Left lung (tissue), 10 donors: Measurements from ENCODE around the gene SLC15A5. TPM values are rescaled to one million over a fixed set of nuclear protein-coding genes. Genes with fewer than 3 reads are reported as not detected.

Source experiments
- ATAC-seq: fragments of 200-7000 bp; cut with Tn5 transposase; one replicate; pipeline ENCODE4 v1.9.1; 2020; ENCODE audit warnings: moderate library complexity
- DNase-seq, 4 donors: peaks; one replicate each; pipeline ENCODE4 v3.0.0-alpha.2; 2013 to 2020
- H3K27ac ChIP-seq, 2 donors: fragments of 200-600 bp; sonication (generic) in 1 of 2; one replicate each; pipeline versions ENCODE4 v1.5.0 to v1.8.0; 2020 to 2021
- H3K27me3 ChIP-seq, 2 donors: fragments of 200-600 bp; sonication (generic) in 1 of 2; one replicate each; pipeline versions ENCODE4 v1.5.0 to v1.8.0; 2020 to 2021
- H3K36me3 ChIP-seq, 2 donors: fragments of 200-600 bp; sonication (generic) in 1 of 2; one replicate each; pipeline versions ENCODE4 v1.5.0 to v1.8.0; 2020 to 2021
- H3K4me1 ChIP-seq, 2 donors: fragments of 200-600 bp; one replicate each; pipeline ENCODE4 v1.8.0; 2021
- H3K4me3 ChIP-seq, 2 donors: fragments of 200-600 bp; sonication (generic) in 1 of 2; one replicate each; pipeline versions ENCODE4 v1.5.0 to v1.8.0; 2020 to 2021; ENCODE audit warnings: mild to moderate bottlenecking in 1 of 2
- H3K9me3 ChIP-seq, 2 donors: fragments of 200-600 bp; sonication (generic) in 1 of 2; one replicate each; pipeline versions ENCODE4 v1.5.0 to v1.8.0; 2020 to 2021
- intact Hi-C, 2 donors: fragments of 100-400 bp; cut with DNase I; formaldehyde crosslinking; loops; one replicate each; pipeline versions ENCODE4 v1.11.2 to v1.14.2; 2022
- polyA plus RNA-seq, 6 donors: library from polyadenylated mRNA; unstranded; fragments of 120-200 nt; gene quantifications; one replicate each; pipeline ENCODE4 v1.2.1, GENCODE V29; 2013; ENCODE audit not compliant: insufficient read length in 6 of 6
- total RNA-seq, 2 donors: library from RNA; stranded (reverse); fragmentation: NEBNext Ultra II Directional; extraction: Animal tissue kit (Norgen Biotek cat#: 25700); gene quantifications; one replicate each; pipeline ENCODE4 v1.2.1, GENCODE V29; 2021
- TF ChIP-seq, protein P1 (sequence below), 2 donors: fragments of 200-600 bp; sonication (generic) in 1 of 2; IDR thresholded peaks; one replicate each; pipeline versions ENCODE4 v1.5.0 to v1.8.0; 2021; ENCODE audit warnings: antibody characterized with exemption in 2 of 2
- donor health status: DM: no; HTN: yes; CAD: no.
- donor health status: DM: no; HTN: no; CAD: no.

The SLC15A5 gene
- total and polyA plus RNA-seq, 8 donors, result 0.07 TPM; not detected in 7

DNA sequence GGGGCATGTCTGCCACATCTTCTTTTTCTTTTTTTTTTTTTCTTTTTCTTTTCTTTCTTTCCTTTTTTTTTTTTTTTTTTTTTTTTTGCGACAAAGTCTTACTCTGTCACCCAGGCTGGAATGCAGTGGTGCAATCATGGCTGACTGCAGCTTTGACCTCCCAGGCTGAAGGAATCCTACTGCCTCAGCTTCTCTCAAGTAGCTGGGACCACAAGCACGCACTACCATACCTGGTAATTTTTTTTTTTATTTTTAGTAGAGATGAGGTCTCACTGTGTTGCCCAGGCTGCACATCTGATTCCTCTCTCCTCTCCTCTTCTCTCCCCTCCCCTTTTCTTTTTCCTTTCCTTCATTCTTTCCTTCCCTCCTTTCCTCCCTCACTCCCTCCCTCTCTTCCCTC is 18.5 kb downstream of the SLC15A5 start:
- Histone ChIP-seq H3K27ac (no peak overlapping the region), H3K9me3 (peaks cover 0 to 11% of the 10 kb centered on the region in 2 donors), H3K36me3 (no peaks in the 10 kb centered on the region), H3K4me3 (no peak overlapping the region), H3K4me1 (no peaks in the 10 kb centered on the region), H3K27me3 (no peaks in the 10 kb centered on the region)
- no peak for DNase-seq
- intact Hi-C loops, result no loop called here
- TF ChIP-seq, protein P1, sequence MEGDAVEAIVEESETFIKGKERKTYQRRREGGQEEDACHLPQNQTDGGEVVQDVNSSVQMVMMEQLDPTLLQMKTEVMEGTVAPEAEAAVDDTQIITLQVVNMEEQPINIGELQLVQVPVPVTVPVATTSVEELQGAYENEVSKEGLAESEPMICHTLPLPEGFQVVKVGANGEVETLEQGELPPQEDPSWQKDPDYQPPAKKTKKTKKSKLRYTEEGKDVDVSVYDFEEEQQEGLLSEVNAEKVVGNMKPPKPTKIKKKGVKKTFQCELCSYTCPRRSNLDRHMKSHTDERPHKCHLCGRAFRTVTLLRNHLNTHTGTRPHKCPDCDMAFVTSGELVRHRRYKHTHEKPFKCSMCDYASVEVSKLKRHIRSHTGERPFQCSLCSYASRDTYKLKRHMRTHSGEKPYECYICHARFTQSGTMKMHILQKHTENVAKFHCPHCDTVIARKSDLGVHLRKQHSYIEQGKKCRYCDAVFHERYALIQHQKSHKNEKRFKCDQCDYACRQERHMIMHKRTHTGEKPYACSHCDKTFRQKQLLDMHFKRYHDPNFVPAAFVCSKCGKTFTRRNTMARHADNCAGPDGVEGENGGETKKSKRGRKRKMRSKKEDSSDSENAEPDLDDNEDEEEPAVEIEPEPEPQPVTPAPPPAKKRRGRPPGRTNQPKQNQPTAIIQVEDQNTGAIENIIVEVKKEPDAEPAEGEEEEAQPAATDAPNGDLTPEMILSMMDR (IDR thresholded peaks at IDR 0.05), result no peak
- ATAC-seq, result no peak

DNA sequence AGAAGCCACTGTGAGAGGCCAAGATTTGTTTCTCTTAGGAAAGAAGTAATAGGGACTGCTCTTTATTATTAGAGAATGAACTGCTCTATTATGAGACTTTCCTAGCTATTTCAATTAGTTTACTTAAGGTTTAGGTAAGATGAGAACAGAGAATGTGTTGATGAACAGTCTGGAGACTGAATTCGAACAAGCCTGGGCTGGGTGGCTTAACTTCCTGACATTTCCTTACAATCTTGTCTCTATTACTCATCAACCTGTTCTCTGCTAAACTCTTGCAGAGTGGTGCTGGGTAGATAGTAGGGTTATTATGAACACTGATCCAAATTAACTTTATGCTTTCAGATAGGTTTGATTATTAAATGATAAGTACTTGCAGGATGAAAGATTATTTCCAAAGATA is 31.2 kb downstream of the SLC15A5 start:
- Histone ChIP-seq H3K27me3 (no peaks in the 10 kb centered on the region), H3K27ac (no peak overlapping the region), H3K36me3 (no peaks in the 10 kb centered on the region), H3K4me1 (no peaks in the 10 kb centered on the region), H3K9me3 (no peaks in the 10 kb centered on the region), H3K4me3 (no peak overlapping the region)
- DNase-seq (no peak), ATAC-seq (no peak)
- intact Hi-C loops, result no loop called here
- TF ChIP-seq, protein P1 (IDR thresholded peaks at IDR 0.05), result no peak

DNA sequence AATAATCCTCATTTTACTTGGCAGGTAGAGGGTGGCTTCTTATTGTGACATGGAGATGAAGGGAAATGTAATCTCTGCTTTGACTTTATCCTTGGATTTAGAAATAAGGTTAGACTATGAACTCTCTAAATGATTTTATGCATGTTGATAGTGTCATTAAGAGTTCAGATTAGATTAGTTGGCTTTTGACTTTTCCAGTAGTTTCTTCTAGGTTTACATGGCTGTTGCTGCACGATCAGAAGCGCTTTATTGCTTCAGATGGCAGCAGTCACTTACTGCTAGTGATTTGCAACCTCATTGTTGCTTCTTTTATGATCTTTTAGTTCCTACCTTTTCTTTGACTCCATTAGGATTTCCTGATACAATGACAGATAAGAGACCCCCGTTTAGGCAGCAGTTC is 32.3 kb downstream of the SLC15A5 start:
- H3K27ac ChIP-seq, result no peak overlapping the region
- ATAC-seq (no peak), DNase-seq (no peak)
- TF ChIP-seq, protein P1 (IDR thresholded peaks at IDR 0.05), result no peak
- H3K9me3 ChIP-seq, result no peaks in the 10 kb centered on the region
- no peaks in the 10 kb centered on the region for H3K27me3 ChIP-seq
- no peaks in the 10 kb centered on the region for H3K4me1 ChIP-seq
- no peak overlapping the region for H3K4me3 ChIP-seq
- H3K36me3 ChIP-seq, result no peaks in the 10 kb centered on the region
- intact Hi-C loops, result no loop called here

DNA sequence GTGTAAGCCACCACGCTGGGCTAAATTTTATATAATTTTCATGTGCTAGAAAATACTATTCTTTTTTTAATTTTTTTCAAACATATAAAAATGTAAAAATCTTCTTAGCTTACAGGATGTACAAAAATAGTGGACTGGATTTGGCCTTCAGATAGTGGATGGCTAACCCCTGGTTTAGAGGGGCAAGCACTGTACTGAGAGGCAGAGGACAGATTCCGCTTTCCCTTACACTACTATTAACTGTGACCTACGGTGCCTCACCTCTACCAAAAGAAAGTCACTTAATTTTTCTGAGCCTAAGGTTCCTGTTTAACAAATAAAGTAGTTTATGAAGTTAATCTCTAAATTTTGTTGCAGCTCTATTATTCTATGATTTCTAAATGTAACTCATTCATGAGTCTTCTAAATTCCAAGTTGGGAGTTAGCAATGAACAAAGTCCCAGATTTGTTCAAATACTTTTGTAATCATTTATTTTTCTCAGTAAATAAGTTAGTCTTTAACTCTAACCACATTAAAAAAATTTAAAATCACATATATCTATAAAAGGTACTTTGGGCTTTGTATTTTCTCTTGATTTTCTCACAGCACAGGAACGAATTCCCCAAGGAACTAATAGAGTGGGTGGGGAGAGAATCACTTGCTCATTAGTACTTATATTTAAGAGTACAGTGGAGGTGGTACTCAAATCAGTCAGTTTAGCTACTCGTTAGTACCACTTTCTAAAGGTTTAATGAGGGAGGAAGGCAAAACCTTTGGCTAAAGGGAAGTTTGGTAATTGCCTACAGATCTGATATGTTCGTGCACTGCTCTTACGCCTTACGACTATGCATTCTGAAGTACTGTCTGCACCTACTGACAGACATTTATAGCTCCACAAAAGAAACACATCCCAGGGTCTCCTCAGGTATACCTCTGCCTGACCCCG is 33.7 kb downstream of the SLC15A5 start:
- no peaks in the 10 kb centered on the region for H3K9me3 ChIP-seq
- H3K36me3 ChIP-seq, result no peaks in the 10 kb centered on the region
- ATAC-seq (no peak), DNase-seq (no peak)
- H3K4me3 ChIP-seq, result no peak overlapping the region
- H3K27ac ChIP-seq, result no peak overlapping the region
- TF ChIP-seq, protein P1 (IDR thresholded peaks at IDR 0.05), result no peak
- intact Hi-C loops, result no loop called here
- no peaks in the 10 kb centered on the region for H3K4me1 ChIP-seq
- no peaks in the 10 kb centered on the region for H3K27me3 ChIP-seq

DNA sequence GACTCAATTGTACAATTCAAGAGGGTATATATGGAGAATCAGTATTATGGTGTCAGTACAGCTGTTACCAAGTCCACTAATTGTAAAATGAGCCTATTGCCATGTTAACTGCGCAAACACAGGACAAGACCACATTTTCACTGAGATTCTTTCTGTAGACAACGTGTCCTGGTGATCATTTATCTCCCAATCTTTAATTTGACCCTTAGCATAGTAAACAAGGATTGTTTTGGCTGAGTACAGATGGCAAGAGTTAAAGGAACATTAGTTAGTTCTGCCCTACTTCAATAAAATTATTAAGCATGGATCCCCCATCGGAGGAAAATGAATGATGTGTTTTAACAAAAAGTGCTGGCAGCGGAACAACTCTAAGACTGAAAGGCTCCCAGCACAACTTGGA is 36.1 kb downstream of the SLC15A5 start:
- H3K4me3 ChIP-seq, result no peak overlapping the region
- no peaks in the 10 kb centered on the region for H3K27me3 ChIP-seq
- intact Hi-C loops, result no loop called here
- H3K4me1 ChIP-seq, result no peaks in the 10 kb centered on the region
- H3K36me3 ChIP-seq, result no peaks in the 10 kb centered on the region
- TF ChIP-seq, protein P1 (IDR thresholded peaks at IDR 0.05), result no peak
- no peak for ATAC-seq
- H3K27ac ChIP-seq, result no peak overlapping the region
- DNase-seq, result no peak
- H3K9me3 ChIP-seq, result no peaks in the 10 kb centered on the region
